Measurements from ENCODE around the gene PRKCE. TPM values are rescaled to one million over a fixed set of nuclear protein-coding genes. Genes with fewer than 3 reads are reported as not detected.

The PRKCE gene
- polyA plus RNA-seq, 1 of the 3 experiments (the other 2 are of a cell fraction), result 16.3 TPM

- POLR2A ChIA-PET, result no interaction called here
- Histone ChIP-seq H3K9ac (no peak overlapping the region), H3K36me3 (replicated peaks in 1 of 2; ENCODE audit: control insufficient read depth in 1 of 2, insufficient read depth in 2 of 2, low read length in 1 of 2) (no peaks in the 10 kb centered on the region), H4K20me1 (ENCODE audit: insufficient read depth) (no peaks in the 10 kb centered on the region), H3K27me3 (ENCODE audit: insufficient read depth) (no peaks in the 10 kb centered on the region), H2AFZ (ENCODE audit: low read depth) (no peak overlapping the region), H3K4me3 (ENCODE audit: low read depth in 2 of 2, low read length in 1 of 2) (no peak overlapping the region), H3F3A (replicated peaks; ENCODE audit: insufficient read depth) (no peaks in the 10 kb centered on the region), H3K4me2 (no peak overlapping the region), H3K4me1 (ENCODE audit: control insufficient read depth in 1 of 2, insufficient read depth in 2 of 2, low read depth in 1 of 2, low read length in 1 of 2) (peaks cover 5 to 6% of the 10 kb centered on the region in 2 experiments; a peak in 1 of 4 replicates), H3K79me2 (ENCODE audit: insufficient read depth) (no peaks in the 10 kb centered on the region), H3K27ac (ENCODE audit: low read depth in 2 of 2, low read length in 1 of 2) (no peak overlapping the region), H3K9me2 (no peaks in the 10 kb centered on the region), H3K9me3 (no peaks in the 10 kb centered on the region)
- WGBS (ENCODE audit: low lambda C conversion rate), result 91% methylated on average over 12 of the region's 12 CpGs
- no peak for DNase-seq
- CTCF ChIA-PET, result interaction anchor here (0.8 to 2.6 kb wide), 3 partner anchors 14 to 28 kb away, joined by 3 to 10 read pairs (median 3); no protein-coding TSS in a partner anchor
- TF ChIP-seq PBX3 (IDR thresholded peaks at IDR 0.05) (no peak), MEF2A (IDR thresholded peaks at IDR 0.05; ENCODE audit: borderline replicate concordance, low read depth) (no peak), ZBTB33 (IDR thresholded peaks at IDR 0.05; ENCODE audit: borderline replicate concordance, low read depth) (no peak), SMC3 (IDR thresholded peaks at IDR 0.05; ENCODE audit: low read depth, low read length) (no peak), YY1 (IDR thresholded peaks at IDR 0.05; ENCODE audit: low read depth) (no peak), TCF12 (IDR thresholded peaks at IDR 0.05) (no peak), TAF1 (IDR thresholded peaks at IDR 0.05; ENCODE audit: borderline replicate concordance, low read depth, low read length) (no peak), FOXM1 (IDR thresholded peaks at IDR 0.05; ENCODE audit: low read depth) (no peak), FOSL2 (IDR thresholded peaks at IDR 0.05; ENCODE audit: borderline replicate concordance, low read depth) (no peak), CHD2 (IDR thresholded peaks at IDR 0.05; ENCODE audit: low read length, partially characterized antibody) (no peak), IRF3 (IDR thresholded peaks at IDR 0.05; ENCODE audit: low read depth, low read length) (no peak), RXRA (IDR thresholded peaks at IDR 0.05; ENCODE audit: borderline replicate concordance, low read depth) (no peak), FOXJ3 (CRISPR knock-in tag; IDR thresholded peaks at IDR 0.05) (no peak), GATA2 (CRISPR knock-in tag; IDR thresholded peaks at IDR 0.05) (no peak), USF1 (IDR thresholded peaks at IDR 0.05; ENCODE audit: borderline replicate concordance, low read depth) (no peak), TEAD4 (IDR thresholded peaks at IDR 0.05; ENCODE audit: borderline replicate concordance, insufficient read depth) (no peak)
- TF ChIP-seq, protein P1, sequence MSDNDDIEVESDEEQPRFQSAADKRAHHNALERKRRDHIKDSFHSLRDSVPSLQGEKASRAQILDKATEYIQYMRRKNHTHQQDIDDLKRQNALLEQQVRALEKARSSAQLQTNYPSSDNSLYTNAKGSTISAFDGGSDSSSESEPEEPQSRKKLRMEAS (IDR thresholded peaks at IDR 0.05; ENCODE audit: low read depth), result no peak
- TF ChIP-seq, protein P2, sequence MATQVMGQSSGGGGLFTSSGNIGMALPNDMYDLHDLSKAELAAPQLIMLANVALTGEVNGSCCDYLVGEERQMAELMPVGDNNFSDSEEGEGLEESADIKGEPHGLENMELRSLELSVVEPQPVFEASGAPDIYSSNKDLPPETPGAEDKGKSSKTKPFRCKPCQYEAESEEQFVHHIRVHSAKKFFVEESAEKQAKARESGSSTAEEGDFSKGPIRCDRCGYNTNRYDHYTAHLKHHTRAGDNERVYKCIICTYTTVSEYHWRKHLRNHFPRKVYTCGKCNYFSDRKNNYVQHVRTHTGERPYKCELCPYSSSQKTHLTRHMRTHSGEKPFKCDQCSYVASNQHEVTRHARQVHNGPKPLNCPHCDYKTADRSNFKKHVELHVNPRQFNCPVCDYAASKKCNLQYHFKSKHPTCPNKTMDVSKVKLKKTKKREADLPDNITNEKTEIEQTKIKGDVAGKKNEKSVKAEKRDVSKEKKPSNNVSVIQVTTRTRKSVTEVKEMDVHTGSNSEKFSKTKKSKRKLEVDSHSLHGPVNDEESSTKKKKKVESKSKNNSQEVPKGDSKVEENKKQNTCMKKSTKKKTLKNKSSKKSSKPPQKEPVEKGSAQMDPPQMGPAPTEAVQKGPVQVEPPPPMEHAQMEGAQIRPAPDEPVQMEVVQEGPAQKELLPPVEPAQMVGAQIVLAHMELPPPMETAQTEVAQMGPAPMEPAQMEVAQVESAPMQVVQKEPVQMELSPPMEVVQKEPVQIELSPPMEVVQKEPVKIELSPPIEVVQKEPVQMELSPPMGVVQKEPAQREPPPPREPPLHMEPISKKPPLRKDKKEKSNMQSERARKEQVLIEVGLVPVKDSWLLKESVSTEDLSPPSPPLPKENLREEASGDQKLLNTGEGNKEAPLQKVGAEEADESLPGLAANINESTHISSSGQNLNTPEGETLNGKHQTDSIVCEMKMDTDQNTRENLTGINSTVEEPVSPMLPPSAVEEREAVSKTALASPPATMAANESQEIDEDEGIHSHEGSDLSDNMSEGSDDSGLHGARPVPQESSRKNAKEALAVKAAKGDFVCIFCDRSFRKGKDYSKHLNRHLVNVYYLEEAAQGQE (IDR thresholded peaks at IDR 0.05; ENCODE audit: low read depth, low read length), result no peak
These were observed 257.1 kb downstream of the PRKCE start for GRCh38 chr2:45908316-45909170.

Measured in SK-N-SH (cell line).